Upper lobe of left lung (tissue), 6 donors: ENCODE measurements around the gene SLC4A7. TPM values are rescaled to one million over a fixed set of nuclear protein-coding genes. Genes with fewer than 3 reads are reported as not detected.

Source experiments
- ATAC-seq, 2 donors: fragments of 200-7000 bp; cut with Tn5 transposase; one replicate each; pipeline ENCODE4 v1.9.1; 2022; ENCODE audit warnings: mild to moderate bottlenecking in 2 of 2, moderate library complexity in 2 of 2; ENCODE audit not compliant: low FRiP score in 2 of 2
- DNase-seq, 2 donors: peaks; one replicate each; pipeline ENCODE4 v3.0.0-alpha.2; 2019 to 2020
- H3K27ac ChIP-seq, 4 donors: fragments of 200-600 bp; sonication (generic); one replicate each; pipeline ENCODE4 v1.5.1; 2016 to 2019
- H3K27me3 ChIP-seq, 4 donors: fragments of 200-600 bp; sonication (generic); one replicate each; pipeline ENCODE4 v1.5.1; 2017 to 2019
- H3K36me3 ChIP-seq, 4 donors: fragments of 200-600 bp; sonication (generic); one replicate each; pipeline ENCODE4 v1.5.1; 2016 to 2019
- H3K4me1 ChIP-seq, 4 donors: fragments of 200-600 bp; sonication (generic); one replicate each; pipeline ENCODE4 v1.5.1; 2018 to 2019
- H3K4me3 ChIP-seq, 4 donors: fragments of 200-600 bp; sonication (generic); one replicate each; pipeline ENCODE4 v1.5.1; 2017 to 2019; ENCODE audit warnings: mild to moderate bottlenecking in 2 of 4, moderate library complexity in 1 of 4
- H3K9me3 ChIP-seq, 4 donors: fragments of 200-600 bp; sonication (generic); one replicate each; pipeline ENCODE4 v1.5.1; 2018 to 2019
- CTCF ChIP-seq, 6 experiments: fragments of 450-650 bp in 4 of 6; fragments of 200-600 bp in 2 of 6; sonication (generic) in 2 of 6; IDR thresholded peaks; one replicate each; pipeline ENCODE4 v1.5.1; 2016 to 2019; ENCODE audit warnings: antibody characterized with exemption in 6 of 6
- EP300 ChIP-seq, 4 donors: sonication (generic); formaldehyde crosslinking; IDR thresholded peaks; one replicate each; pipeline ENCODE4 v1.5.1; 2017; ENCODE audit warnings: antibody characterized with exemption in 4 of 4, control low read depth in 2 of 4
- POLR2A ChIP-seq, 4 donors: fragments of 450-650 bp; IDR thresholded peaks; one replicate each; pipeline ENCODE4 v1.5.1; 2016 to 2017; ENCODE audit warnings: antibody characterized with exemption in 4 of 4, mild to moderate bottlenecking in 2 of 4
- POLR2AphosphoS5 ChIP-seq, 2 donors: sonication (generic); formaldehyde crosslinking; IDR thresholded peaks; one replicate each; pipeline ENCODE4 v1.5.1; 2017; ENCODE audit warnings: antibody characterized with exemption in 2 of 2
- WGBS, 2 donors: methylation state at CpG; one replicate each; pipeline ENCODE4 v1.1.5; 2017 to 2018; 5-methylcytosine and 5-hydroxymethylcytosine counted together
- small RNA-seq, 4 donors: library from RNA; depleted of rRNA; stranded (forward); fragments of <200 nt; gene quantifications; one replicate each; pipeline ENCODE3, GENCODE V24; 2016
- total RNA-seq, 6 donors: library from RNA; depleted of rRNA in 4 of 6; stranded (reverse); fragments of >200 nt in 4 of 6; gene quantifications; one replicate each; pipeline versions ENCODE4 v1.1.0 to v1.2.1, GENCODE V29; 2016 to 2021
- donor health status: DM: no; HTN: no; CAD: no; lungs with moderate emphysema.
- donor health status: DM: no; HTN: yes; CAD: no; lungs with severe emphysema.

SLC4A7 gene
- total RNA-seq, 6 donors from 2014 or later = 11.8 to 40.5 (median 19.6) TPM

- H3K4me3 ChIP-seq = no peak overlapping the region
- peak overlapping the region in 1 of 4 donors; percentile 8 for H3K27ac ChIP-seq
- no peaks in the 10 kb centered on the region for H3K27me3 ChIP-seq
- H3K36me3 ChIP-seq = no peaks in the 10 kb centered on the region
- peaks cover 0 to 8% (median 0%) of the 10 kb centered on the region in 4 donors for H3K9me3 ChIP-seq
- 60 to 73% methylated on average over 1 of the region's 1 CpG for WGBS, 2 donors
- ATAC-seq (peak in 1 of 2 donors; percentile 20), DNase-seq (no peak)
- TF ChIP-seq POLR2A (IDR thresholded peaks at IDR 0.05) = no peak
- TF ChIP-seq POLR2AphosphoS5 (IDR thresholded peaks at IDR 0.05) = no peak
- TF ChIP-seq EP300 (IDR thresholded peaks at IDR 0.05) = no peak
- no peak for TF ChIP-seq CTCF (IDR thresholded peaks at IDR 0.05)
- H3K4me1 ChIP-seq = peaks cover 0 to 4% (median 2%) of the 10 kb centered on the region in 4 donors
These were observed 158.8 kb downstream of the SLC4A7 start for GRCh38 chr3:27325419-27325818.

- TF ChIP-seq POLR2AphosphoS5 (IDR thresholded peaks at IDR 0.05) (no peak), CTCF (IDR thresholded peaks at IDR 0.05) (no peak), POLR2A (IDR thresholded peaks at IDR 0.05) (no peak), EP300 (IDR thresholded peaks at IDR 0.05) (no peak)
- DNase-seq = no peak
- H3K4me3 ChIP-seq = no peak overlapping the region
- peaks cover 0 to 4% (median 2%) of the 10 kb centered on the region in 4 donors for H3K4me1 ChIP-seq
- 74 to 88% methylated on average over 2 of the region's 2 CpGs for WGBS, 2 donors
- H3K27ac ChIP-seq = no peak overlapping the region
- ATAC-seq = peak in 1 of 2 donors; percentile 44
- H3K36me3 ChIP-seq = no peaks in the 10 kb centered on the region
- no peaks in the 10 kb centered on the region for H3K27me3 ChIP-seq
- H3K9me3 ChIP-seq = peaks cover 0 to 8% (median 0%) of the 10 kb centered on the region in 4 donors
These were observed 159.5 kb downstream of the SLC4A7 start for GRCh38 chr3:27324686-27325085.

- H3K9me3 ChIP-seq = no peaks in the 10 kb centered on the region
- no peaks in the 10 kb centered on the region for H3K36me3 ChIP-seq
- H3K4me3 ChIP-seq = no peak overlapping the region
- 83 to 89% methylated on average over 3 of the region's 3 CpGs for WGBS, 2 donors
- DNase-seq (no peak), ATAC-seq (no peak)
- H3K4me1 ChIP-seq = peaks cover 0 to 4% (median 2%) of the 10 kb centered on the region in 4 donors
- no peak for TF ChIP-seq CTCF (IDR thresholded peaks at IDR 0.05)
- no peak for TF ChIP-seq POLR2A (IDR thresholded peaks at IDR 0.05)
- no peak for TF ChIP-seq POLR2AphosphoS5 (IDR thresholded peaks at IDR 0.05)
- no peak for TF ChIP-seq EP300 (IDR thresholded peaks at IDR 0.05)
- H3K27me3 ChIP-seq = no peaks in the 10 kb centered on the region
- H3K27ac ChIP-seq = no peak overlapping the region
These were observed 161.1 kb downstream of the SLC4A7 start for GRCh38 chr3:27323087-27323570.

Small RNAs within 50 kb of the gene (small RNA-seq; reads per million reads assigned to genes)
- gene AC137675.1 = 0 reads per million in 4 donors
- gene RNU1-96P = 0 reads per million in 4 donors

Other genes with a start within 250 kb of the SLC4A7 start
- 10 to 100 TPM in 4 of 6 donors, 1 to 10 TPM in 1, under 1 TPM in 1; 0.29 to 85.3 (median 12.1) TPM for gene NEK10, start 115.0 kb downstream of the SLC4A7 start, total RNA-seq
- 1 to 10 TPM in 3 of 6 donors, under 1 TPM in 3; 0.44 to 2.1 (median 1.1) TPM for gene EOMES, start 237.9 kb upstream of the SLC4A7 start, total RNA-seq